GM21619 (cell line): Measurements from ENCODE around the gene MARCHF10.

ENCODE experiments used
- ATAC-seq: cut with Tn5 transposase; IDR thresholded peaks from one replicate; pipeline ENCODE4 v1.9.1; 2021; ENCODE audit not compliant: unreplicated experiment

MARCHF10 gene

GRCh38 chr17:62822080-62822904 is 14.2 kb upstream of the MARCHF10 start:
- no peak for ATAC-seq

DNA sequence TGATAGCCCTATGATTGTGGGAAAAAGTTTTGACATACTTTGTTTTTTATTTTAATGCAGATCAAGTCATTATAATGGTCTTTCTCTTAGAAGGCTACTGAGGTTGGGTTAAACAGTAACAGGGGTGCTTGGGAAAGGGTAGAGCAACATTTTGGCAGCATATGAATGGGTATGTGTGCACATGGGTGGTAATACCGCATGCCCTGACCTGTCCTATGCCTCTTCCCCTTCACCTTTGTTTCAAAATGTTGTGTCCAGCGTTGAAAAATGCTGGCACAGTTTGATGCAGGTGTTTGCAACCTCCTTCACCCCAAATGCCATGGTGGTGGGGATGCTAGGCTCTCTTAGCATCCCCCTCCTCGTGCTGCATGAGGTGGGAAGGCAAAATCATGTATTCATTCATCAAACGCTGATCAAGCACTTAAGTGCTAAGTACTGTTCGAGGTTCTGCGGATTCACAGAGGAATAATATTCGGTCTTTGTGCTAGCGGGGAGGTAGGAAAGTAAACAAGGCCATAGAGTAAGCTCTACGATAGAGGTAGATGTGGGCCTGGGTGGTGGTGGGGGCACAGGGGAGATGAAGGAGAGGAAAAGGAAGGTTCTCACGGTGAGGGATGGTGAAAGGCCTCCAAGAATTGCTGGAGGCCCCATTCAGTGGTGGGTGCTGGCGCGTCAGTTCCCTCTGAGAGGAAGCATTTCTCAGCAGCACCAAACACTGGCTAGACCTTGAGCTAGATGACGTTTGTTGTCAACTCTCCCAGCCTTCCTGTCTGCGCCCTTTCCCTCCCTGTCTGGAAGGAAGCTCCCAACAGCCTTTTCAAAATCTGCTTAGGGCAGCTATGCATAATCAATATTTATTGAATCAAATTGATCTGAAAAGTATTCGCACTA is 13.3 kb upstream of the MARCHF10 start:
- ATAC-seq: no peak

- no peak for ATAC-seq
Observed at GRCh38 chr17:62819511-62820221, 11.6 kb upstream of the MARCHF10 start.

DNA sequence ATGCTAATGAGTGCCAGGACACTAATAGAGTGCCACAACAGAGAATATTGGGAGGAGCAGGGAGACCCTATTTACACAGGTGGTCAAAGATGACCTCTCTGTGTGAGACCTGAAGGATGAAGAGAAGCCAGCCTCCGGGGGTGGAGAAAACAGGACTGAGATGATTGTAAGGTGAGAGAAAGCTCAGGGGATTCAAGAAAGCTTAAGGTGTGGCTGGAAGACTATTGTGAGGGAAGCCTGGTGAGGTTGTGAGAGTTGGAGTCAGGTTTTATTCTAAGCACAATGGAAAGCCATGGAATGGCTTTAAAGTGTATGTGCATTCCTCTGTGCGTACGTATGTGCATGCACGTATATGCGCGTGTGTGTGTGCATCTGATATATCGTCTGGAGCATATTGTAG is 10.4 kb upstream of the MARCHF10 start:
- ATAC-seq: no peak

GRCh38 chr17:62816282-62816839 is 8.2 kb upstream of the MARCHF10 start:
- ATAC-seq: no peak

GRCh38 chr17:62809656-62810055 is 1.5 kb upstream of the MARCHF10 start:
- no peak for ATAC-seq

DNA sequence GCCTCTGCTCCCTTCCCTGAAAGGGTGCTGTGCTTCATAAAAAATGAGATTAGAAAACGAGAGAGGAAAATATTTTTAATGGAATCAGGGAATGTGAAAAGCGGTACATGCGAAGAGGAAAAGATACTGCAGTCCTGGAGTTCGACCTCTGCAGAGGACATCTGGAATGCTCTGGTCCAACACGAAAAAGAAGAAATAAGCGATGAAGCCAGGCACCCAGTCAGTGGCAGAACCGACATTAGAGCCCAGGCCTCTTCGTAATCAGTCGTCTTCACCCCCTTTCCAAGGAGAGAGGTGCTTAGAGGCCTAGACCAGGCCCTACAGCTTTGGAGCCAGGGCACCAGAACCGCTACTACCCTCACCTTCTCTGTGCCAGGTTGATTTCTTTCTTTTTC is 459 bp upstream of the MARCHF10 start:
- ATAC-seq: no peak

DNA sequence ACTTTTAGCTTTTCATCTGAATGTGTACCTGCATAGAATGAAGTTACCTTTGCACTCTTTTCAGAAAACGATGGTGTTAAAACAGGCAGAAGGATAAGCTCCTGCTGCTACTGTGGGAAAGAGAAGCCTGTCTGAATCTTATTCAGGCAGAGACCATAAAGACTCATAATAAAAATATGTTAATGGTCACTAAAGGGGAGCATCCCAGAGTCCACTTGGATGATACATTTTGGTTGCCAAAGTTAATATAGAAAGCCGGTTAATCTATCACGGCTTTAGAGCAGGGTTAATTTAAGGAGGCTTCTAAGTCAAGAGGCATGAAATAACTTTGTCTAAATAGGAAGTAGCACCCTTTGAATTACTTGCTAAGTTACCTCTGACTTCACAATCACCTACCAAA is 2.9 kb downstream of the MARCHF10 start:
- no peak for ATAC-seq

GRCh38 chr17:62804822-62805221 is 3.3 kb downstream of the MARCHF10 start:
- ATAC-seq: no peak

- ATAC-seq: no peak
Observed at GRCh38 chr17:62804025-62804424, 4.1 kb downstream of the MARCHF10 start.

GRCh38 chr17:62802561-62803205 is 5.4 kb downstream of the MARCHF10 start:
- ATAC-seq: no peak

DNA sequence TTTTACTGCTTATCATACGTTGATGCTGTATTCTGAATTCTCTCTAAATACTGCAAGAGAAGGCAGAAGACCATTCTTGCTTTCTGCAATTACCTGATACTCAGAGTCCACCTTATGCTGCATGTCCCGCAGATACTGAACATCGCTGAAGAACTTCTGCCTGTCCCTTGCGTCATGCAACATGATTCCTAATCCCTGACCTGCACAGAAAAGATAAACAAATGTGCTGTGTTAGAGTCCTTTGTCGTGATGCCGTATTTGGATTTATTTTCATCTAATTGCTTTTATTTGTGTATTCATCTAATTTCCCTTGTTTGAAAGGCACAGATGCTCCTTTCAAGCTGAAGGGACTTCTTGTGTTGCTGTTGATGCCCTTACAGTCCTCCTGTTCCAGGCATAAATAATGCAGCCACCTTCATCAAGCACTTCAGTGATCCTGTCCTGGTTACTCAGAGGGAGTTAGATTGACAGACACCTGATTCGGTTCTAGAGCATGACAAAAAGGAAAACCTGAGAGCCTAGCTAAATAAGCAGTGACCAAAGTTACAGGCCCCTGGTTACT is 6.5 kb downstream of the MARCHF10 start:
- no peak for ATAC-seq

- ATAC-seq: no peak
Observed at GRCh38 chr17:62800585-62800984, 7.5 kb downstream of the MARCHF10 start.

GRCh38 chr17:62797959-62798358 is 10.2 kb downstream of the MARCHF10 start:
- no peak for ATAC-seq

DNA sequence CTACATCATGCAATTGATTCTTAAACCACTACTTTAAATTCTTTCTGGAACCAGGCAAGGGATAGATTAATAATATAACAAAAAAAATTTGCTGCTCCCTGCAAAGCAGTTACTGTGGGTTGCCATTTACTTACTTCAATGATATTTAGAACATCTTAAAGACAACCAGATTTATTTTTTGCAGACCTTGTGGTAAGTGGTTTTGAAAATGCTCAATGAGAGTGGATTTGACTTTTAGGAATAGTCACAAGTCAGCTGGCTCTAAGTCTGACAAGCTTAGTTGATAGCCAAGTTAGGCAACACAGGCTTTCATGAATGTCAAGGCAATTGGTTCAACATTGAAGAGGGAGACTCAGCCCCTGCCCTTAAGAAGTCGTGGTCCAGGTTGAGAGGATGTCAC is 11.8 kb downstream of the MARCHF10 start:
- no peak for ATAC-seq

GRCh38 chr17:62794666-62794971 is 13.5 kb downstream of the MARCHF10 start:
- no peak for ATAC-seq

GRCh38 chr17:62793919-62794665 is 14.0 kb downstream of the MARCHF10 start:
- ATAC-seq: no peak

DNA sequence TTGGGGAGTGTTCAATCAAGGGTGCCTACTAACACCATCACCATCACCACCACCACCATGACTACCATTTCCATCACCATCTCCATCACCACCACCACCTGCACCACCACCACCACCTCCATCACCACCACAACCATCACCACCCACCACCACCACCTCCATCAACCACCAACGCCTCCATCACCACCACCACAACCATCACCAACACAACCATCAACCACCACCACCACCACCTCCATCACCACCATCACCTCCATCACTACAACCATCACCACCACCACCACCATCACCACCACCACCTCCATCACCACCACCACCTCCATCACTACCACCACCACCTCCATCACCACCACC is 15.7 kb downstream of the MARCHF10 start:
- ATAC-seq: no peak

- ATAC-seq: no peak
Observed at GRCh38 chr17:62791767-62792446, 16.2 kb downstream of the MARCHF10 start.
